SJSA1 (cell line): ENCODE data around the gene SOWAHD. TPM values are rescaled to one million over a fixed set of nuclear protein-coding genes. Genes with fewer than 3 reads are reported as not detected.
A peak's percentile ranks its signal among the peaks of the same experiment; 100 is the strongest.
"Not testable (repeated sequence)": the region's sequence is repeated elsewhere in the genome, so short reads cannot be mapped to it uniquely, and the experiment has no call there.

ENCODE experiments used
- DNase-seq, 2 experiments: peaks; one replicate each; pipeline ENCODE4 v3.0.0-alpha.2; 2015 to 2020; ENCODE audit warnings: low spot score in 2 of 2, low read depth in 1 of 2
- H3K27ac ChIP-seq: fragments of 250-450 bp; sonication (Bioruptor Pico); 2 replicates; pipeline ENCODE4 v1.5.1; 2020; ENCODE audit warnings: mild to moderate bottlenecking, moderate library complexity
- H3K27me3 ChIP-seq: fragments of 250-450 bp; sonication (Bioruptor Pico); replicated peaks from 2 replicates; pipeline ENCODE4 v1.5.1; 2020; ENCODE audit warnings: mild to moderate bottlenecking, moderate library complexity
- H3K36me3 ChIP-seq: fragments of 250-450 bp; sonication (Bioruptor Pico); 2 replicates; pipeline ENCODE4 v1.5.1; 2020; ENCODE audit warnings: mild to moderate bottlenecking
- H3K4me1 ChIP-seq: fragments of 250-450 bp; sonication (Bioruptor Pico); replicated peaks from 2 replicates; pipeline ENCODE4 v1.6.1; 2021; ENCODE audit warnings: mild to moderate bottlenecking
- H3K4me3 ChIP-seq: fragments of 250-450 bp; sonication (Bioruptor Pico); 2 replicates; pipeline ENCODE4 v1.5.1; 2020; ENCODE audit warnings: mild to moderate bottlenecking
- H3K9me3 ChIP-seq: fragments of 250-450 bp; sonication (Bioruptor Pico); replicated peaks from 2 replicates; pipeline ENCODE4 v1.5.1; 2020; ENCODE audit warnings: mild to moderate bottlenecking
- total RNA-seq: library from RNA; depleted of rRNA; stranded (reverse); fragments of >200 nt; shearing (Covaris generic); gene quantifications from 2 replicates; pipeline ENCODE4 v1.2.3, GENCODE V29; 2014

SOWAHD gene
- total RNA-seq, 1 experiment from 2014 or later, result 1.6 TPM

DNA sequence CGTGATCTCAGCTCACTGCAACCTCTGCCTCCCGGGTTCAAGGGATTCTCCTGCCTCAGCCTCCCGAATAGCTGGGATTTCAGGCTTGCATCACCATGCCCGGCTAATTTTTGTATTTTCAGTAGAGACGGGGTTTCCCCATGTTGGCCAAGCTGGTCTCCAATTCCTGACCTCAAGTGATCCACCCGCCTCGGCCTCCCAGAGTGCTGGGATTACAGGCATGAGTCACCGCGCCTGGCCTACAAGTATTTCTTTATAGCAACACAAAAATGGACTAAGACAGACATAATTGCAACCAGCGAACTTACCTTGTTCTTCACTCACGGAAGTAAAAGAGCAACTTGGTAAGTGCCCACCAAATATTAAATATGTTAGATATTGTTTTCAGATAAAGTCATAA, 10.0 kb downstream of the SOWAHD start:
- Histone ChIP-seq H3K4me1 (peaks cover 25% of the 10 kb centered on the region), H3K27ac (peak overlapping the region; percentile 76)
- H3K27me3 ChIP-seq, H3K4me3 ChIP-seq, H3K9me3 ChIP-seq, H3K36me3 ChIP-seq: not testable (repeated sequence)
- peak; percentile 66 to 82 for DNase-seq

DNA sequence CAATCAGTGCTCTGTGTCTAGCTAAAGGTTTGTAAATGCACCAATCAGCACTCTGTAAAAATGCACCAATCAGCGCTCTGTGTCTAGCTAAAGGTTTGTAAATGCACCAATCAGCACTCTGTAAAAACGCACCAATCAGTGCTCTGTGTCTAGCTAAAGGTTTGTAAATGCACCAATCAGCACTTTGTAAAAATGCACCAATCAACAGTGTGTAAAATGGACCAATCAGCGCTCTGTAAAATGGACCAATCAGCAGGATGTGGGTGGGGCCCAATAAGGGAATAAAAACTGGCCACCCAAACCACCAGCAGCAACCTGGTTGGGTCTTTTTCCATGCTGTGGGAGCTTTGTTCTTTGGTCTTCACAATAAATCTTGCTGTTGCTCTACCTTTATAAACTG, 11.0 kb downstream of the SOWAHD start:
- H3K27ac ChIP-seq, result peak overlapping the region; percentile 76
- not testable (repeated sequence) for H3K9me3 ChIP-seq, DNase-seq, H3K27me3 ChIP-seq, H3K36me3 ChIP-seq, H3K4me3 ChIP-seq
- peaks cover 21% of the 10 kb centered on the region for H3K4me1 ChIP-seq

DNA sequence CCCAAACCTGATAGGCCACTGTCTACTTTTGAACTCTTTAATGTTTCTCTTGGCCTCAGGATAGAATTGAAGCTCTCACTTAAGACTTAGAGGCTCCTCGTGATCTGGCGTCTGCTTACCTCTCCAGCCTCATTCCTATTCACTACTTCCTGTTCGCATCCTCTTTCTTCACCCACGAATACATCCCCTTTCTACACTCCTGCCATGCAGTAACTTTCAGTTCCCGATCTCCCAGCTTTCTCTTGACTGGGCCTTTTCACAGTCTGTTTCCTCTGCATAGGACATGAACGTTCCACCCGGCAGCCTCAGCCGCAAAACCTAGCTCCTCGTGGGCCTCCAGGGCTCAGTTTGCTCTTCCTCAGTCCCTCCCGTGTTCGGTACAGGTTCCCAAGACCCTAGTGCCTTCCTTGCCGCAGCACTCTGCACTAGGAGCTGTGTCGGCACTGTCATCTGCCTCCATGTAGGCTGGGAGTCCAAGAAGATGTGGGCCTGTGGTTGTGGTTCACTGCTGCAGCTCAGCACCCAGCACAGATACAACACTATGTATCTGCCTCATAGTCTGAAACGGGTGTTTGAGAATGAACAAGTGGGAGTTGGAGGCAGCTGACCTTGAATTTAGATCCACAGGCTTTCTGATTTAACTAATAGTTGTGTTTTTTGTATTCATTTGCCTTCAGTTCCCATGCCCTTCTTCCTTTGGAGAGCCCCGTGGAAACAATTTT, 17.3 kb downstream of the SOWAHD start:
- no peak for DNase-seq
- Histone ChIP-seq H3K4me1 (peaks cover 4% of the 10 kb centered on the region; the same call in 1 of the 2 replicates), H3K4me3 (no peak overlapping the region), H3K27ac (no peak overlapping the region), H3K27me3 (no peaks in the 10 kb centered on the region), H3K36me3 (0 out of 2 replicates have a peak, but pooled peaks cover 4% of the 10 kb centered on the region), H3K9me3 (no peaks in the 10 kb centered on the region)

DNA sequence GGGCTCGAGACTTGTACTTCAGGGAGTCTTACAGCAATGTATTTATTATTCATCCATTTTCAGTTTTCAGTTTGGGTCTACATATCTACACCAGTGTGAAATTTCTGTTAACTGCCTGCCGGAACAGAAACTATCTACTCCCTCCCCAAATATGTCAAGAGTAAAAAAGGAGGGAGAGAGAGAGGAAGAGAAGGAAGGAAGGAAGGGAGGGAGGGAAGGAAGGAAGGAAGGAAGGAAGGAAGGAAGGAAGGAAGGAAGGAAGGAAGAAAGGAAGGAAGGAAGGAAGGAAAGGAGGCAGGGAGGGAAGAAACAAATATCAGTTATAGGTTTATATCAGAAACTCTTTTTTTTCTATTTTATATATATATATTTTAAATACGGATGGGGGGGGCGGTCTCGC, 20.4 kb downstream of the SOWAHD start:
- H3K27ac ChIP-seq, result no peak overlapping the region
- no peak overlapping the region for H3K4me3 ChIP-seq
- H3K36me3 ChIP-seq, result peaks cover 8% of the 10 kb centered on the region
- no peaks in the 10 kb centered on the region for H3K9me3 ChIP-seq
- no peak for DNase-seq
- H3K27me3 ChIP-seq, result no peaks in the 10 kb centered on the region
- H3K4me1 ChIP-seq, result peaks cover 4% of the 10 kb centered on the region; the same call in 1 of the 2 replicates

DNA sequence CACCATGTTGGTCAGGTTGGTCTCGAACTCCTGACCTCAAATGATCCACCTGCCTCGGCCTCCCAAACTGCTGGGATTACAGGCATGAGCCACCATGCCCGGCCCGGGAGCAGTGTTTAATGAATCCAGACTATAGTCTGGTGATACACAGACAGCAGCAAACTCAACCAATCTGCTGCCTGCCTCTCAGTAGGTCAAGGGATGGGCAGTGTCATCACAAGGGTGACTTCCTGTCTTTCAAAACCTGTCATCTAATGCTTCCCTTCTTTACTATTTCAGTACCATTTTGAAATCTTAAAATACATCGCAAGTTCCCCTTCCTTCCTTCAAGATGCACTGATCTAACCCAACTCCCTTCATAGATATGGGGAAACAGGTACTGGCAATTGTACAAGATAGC, 24.6 kb downstream of the SOWAHD start:
- no peaks in the 10 kb centered on the region for H3K4me1 ChIP-seq
- DNase-seq, result no peak
- no peaks in the 10 kb centered on the region for H3K27me3 ChIP-seq
- no peaks in the 10 kb centered on the region for H3K9me3 ChIP-seq
- H3K36me3 ChIP-seq, result peaks cover 45% of the 10 kb centered on the region
- H3K4me3 ChIP-seq, result no peak overlapping the region
- H3K27ac ChIP-seq, result no peak overlapping the region

DNA sequence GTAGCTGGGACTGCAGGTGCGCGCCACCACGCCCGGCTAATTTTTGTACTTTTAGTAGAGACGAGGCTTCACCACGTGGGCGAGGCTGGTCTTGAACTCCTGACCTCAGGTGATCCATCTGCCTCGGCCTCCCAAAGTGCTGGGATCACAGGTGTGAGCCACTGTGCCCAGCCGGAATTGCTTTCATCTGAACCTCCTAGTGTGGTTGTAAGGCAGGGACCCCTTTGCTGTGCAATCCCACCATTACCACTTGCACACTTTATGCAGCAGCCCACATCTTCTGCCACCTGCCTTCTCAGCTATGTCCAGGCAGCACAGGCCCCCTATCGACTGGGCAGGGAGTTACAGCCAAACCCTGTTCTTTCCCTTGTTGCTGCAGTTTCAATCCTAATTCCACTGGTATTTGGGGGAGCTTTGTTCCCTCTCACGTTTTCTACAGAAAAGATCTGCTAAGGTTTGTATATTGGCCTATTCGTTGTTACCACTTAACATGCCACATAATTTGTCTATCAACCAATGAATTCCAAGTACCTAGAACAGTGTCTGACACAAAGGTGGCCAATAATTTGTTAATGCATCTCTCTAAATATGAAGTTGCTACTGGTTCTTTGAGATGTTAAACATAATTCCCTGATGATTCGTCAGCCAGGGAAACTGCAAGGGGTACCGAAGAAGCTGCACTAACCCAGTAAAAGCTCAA, 26.5 kb downstream of the SOWAHD start:
- DNase-seq, result peak; percentile 21 to 50
- H3K4me1 ChIP-seq, result no peaks in the 10 kb centered on the region
- H3K9me3 ChIP-seq, result no peaks in the 10 kb centered on the region
- no peak overlapping the region for H3K4me3 ChIP-seq
- peaks cover 61% of the 10 kb centered on the region for H3K36me3 ChIP-seq
- no peak overlapping the region for H3K27ac ChIP-seq
- no peaks in the 10 kb centered on the region for H3K27me3 ChIP-seq

DNA sequence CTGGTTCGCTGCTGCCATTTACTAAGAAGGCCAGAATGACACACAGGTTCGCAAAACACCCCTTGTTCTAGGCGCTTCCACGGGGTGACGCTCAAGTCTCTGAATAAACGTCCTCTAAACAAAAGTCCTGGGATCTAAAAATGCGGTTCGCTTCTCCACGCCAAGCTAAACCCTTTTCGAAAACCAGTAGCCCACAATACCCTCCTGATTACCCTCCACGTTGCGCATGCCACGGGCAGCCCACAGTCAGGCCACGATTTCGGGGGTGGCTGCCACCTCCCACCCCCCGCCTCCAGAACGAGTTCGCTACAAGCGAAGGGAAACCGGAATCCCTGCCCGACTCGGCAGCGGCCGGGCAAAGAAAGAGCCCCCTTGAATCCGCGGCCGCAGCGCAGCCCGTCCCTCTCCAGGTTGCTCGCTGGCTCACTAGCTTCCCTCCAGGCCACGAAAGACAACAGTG, 32.6 kb downstream of the SOWAHD start:
- H3K9me3 ChIP-seq, result no peaks in the 10 kb centered on the region
- H3K4me1 ChIP-seq, result no peaks in the 10 kb centered on the region
- DNase-seq, result no peak
- H3K27ac ChIP-seq, result peak overlapping the region; percentile 91
- peaks cover 47% of the 10 kb centered on the region for H3K36me3 ChIP-seq
- H3K27me3 ChIP-seq, result no peaks in the 10 kb centered on the region
- H3K4me3 ChIP-seq, result peak overlapping the region; percentile 72

DNA sequence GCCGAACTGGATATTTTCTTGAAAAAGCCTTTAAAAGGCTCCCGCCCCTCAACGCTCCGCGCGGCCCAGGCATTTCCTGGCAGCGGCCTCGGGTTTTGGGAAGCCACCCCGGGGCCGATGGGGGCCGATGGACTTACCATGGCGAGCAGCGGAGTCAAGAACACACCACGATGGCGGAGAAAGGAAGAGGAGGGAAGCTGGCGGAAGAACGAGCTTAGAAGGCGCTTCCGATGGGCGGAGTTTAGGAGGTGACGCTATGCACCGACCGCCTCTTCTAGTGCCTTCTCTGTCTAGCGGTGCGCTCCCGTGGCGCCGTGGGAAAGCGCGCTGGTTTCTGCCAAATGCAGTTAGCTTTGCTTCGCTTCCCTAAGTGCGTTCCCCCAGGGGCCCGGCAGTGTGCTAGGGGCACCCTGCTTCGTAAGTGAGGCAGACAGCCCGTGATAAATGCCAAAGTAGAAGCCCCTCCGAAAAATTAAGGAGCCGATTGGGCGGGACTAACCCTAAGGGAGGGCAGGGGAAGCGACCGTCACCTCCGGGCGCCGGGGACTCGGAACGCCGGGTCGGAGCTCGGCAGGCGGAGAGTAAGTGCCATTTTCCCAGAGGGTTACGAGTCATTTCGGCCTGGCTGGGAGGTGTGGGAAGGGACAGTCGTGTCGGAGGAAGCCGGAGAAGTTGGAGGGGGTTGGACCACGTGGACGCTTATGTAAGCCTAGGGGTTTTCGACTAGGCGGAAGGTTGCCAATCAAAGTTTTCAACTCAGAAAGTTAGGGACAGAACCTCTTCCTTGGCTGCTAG, 33.2 kb downstream of the SOWAHD start, which contains the start of gene RPL39:
RPL39 (minus strand) TSS at position 194 of the 795 bp plus-strand sequence; CDS start at position 140, 54 bp downstream.
- peak within 1 kb of the TSS; percentile 72 for H3K4me3 ChIP-seq
- no peaks in the 10 kb centered on the region for H3K4me1 ChIP-seq
- no peaks in the 10 kb centered on the region for H3K27me3 ChIP-seq
- no peaks in the 10 kb centered on the region for H3K9me3 ChIP-seq
- peak; percentile 85 to 90 for DNase-seq
- peaks cover 42% of the 10 kb centered on the region for H3K36me3 ChIP-seq
- H3K27ac ChIP-seq, result peak within 1 kb of the TSS; percentile 91

DNA sequence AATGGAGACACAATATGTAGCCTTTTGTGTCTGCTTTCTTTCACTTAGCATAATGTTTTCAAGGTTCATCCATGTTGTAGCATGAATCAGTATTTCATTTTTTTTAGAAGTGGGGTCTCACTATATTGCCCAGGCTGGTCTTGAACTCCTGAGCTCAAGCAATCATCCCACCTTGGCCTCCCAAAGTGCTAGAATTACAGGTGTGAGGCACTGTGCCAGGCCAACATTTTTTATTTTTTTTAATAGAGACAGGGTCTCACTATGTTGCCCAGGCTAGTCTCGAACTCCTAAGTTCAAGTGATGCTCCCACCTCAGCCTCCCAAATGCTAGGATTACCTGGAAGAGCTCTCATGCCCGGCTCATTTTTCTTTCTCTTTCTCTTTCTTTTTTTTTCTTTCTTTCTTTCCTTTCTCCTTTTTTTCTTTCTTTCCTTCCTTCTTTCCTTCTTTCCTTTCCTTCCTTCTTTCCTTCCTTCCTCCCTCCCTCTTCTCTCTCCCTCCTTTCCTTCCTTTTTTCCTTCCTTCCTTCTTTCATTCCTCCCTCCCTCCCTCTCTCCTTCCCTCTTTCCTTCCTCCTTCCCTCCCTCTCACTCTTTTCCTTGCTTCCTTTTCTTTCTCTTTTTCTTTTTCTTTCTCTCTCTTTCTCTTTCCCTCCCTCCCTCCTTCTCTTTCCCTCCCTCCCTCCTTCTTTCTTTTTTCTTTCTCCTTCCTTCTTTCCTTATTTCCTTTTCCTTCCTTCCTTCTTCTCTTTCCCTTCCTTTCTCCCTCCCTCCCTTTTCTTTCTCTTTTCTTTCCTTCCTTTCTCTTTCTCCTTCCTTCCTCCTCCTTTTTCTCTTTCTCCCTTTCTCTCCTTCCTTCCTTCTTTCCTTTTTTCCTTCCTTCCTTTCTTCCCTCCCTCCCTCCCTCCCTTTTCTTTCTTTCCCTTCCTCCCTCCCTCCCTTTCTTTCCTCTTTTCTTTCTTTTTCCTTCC, 43.1 kb downstream of the SOWAHD start:
- no peak for DNase-seq
- no peaks in the 10 kb centered on the region for H3K36me3 ChIP-seq

DNA sequence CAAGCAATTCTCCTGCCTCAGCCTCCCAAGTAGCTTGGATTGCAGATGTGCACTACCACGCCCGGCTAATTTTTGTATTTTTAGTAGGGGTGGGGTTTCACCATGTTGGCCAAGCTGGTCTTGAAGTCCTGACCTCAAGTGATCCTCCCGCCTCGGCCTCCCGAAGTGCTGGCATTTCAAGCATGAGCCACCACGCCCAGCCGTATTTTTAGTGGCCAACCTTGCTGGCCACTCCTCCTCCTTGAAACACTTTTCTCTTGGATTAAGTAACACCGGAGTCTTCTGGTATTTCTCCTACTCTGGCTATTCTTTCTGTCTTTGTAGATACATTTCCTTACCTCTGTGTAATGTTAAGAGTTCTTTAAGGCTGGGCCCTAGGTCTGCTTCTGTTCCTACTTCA, 44.2 kb downstream of the SOWAHD start:
- no peak overlapping the region for H3K27ac ChIP-seq
- no peak for DNase-seq
- H3K4me3 ChIP-seq, result no peak overlapping the region
- H3K36me3 ChIP-seq, result no peaks in the 10 kb centered on the region
- no peaks in the 10 kb centered on the region for H3K9me3 ChIP-seq
- H3K4me1 ChIP-seq, result no peaks in the 10 kb centered on the region
- H3K27me3 ChIP-seq, result no peaks in the 10 kb centered on the region

More for the DNA sequence above, 43.1 kb downstream of the SOWAHD start:
- Histone ChIP-seq H3K27ac (no peak overlapping the region), H3K9me3 (no peaks in the 10 kb centered on the region), H3K4me1 (no peaks in the 10 kb centered on the region), H3K27me3 (no peaks in the 10 kb centered on the region), H3K4me3 (no peak overlapping the region)

DNA sequence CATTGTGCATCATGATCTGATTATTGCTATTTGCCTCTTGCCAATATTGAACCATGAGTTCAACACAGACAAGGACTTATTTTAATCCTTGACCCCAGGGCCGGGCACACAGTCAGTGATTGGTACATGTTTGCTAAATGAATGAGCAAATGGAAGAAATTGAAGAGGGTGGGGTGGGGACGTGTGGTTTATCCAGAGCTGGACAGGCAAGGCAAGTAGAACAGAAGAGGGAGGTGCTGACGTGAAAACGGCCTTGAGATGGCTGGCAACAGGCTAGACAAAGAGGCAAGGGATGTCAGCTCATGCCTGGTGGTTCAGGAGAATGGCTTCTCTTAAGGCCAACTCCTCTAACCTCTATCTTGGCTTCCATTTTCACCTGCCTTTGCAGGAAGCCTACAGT, 50.1 kb downstream of the SOWAHD start:
- H3K4me1 ChIP-seq, DNase-seq, H3K4me3 ChIP-seq, H3K9me3 ChIP-seq, H3K27ac ChIP-seq, H3K27me3 ChIP-seq, H3K36me3 ChIP-seq: not testable (repeated sequence)

DNA sequence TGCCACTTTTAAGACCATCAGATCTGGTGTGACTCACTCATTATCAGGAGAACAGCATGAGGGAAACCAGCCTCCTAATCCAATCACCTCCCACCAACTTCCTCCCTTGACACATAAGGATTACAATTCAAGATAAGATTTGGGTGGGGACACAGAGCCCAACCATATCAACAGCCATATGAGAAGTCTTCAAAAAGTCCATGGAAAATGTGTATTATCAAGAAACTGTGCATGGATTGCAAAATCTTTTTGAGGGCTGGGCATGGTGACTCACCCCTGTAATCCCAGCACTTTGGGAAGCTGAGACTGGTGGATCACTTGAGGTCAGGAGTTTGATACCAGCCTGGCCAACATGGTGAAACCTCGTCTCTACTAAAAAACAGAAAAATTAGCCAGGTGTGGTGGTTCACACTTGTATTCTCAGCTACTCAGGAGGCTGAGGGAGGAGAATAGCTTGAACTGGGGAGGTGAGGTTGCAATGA, 50.8 kb downstream of the SOWAHD start:
- Histone ChIP-seq H3K4me3 (no peak overlapping the region), H3K27me3 (no peaks in the 10 kb centered on the region), H3K36me3 (no peaks in the 10 kb centered on the region), H3K4me1 (no peaks in the 10 kb centered on the region), H3K27ac (no peak overlapping the region), H3K9me3 (no peaks in the 10 kb centered on the region)
- no peak for DNase-seq
